Measurements from ENCODE around the gene UNC45B.

The UNC45B gene

DNA sequence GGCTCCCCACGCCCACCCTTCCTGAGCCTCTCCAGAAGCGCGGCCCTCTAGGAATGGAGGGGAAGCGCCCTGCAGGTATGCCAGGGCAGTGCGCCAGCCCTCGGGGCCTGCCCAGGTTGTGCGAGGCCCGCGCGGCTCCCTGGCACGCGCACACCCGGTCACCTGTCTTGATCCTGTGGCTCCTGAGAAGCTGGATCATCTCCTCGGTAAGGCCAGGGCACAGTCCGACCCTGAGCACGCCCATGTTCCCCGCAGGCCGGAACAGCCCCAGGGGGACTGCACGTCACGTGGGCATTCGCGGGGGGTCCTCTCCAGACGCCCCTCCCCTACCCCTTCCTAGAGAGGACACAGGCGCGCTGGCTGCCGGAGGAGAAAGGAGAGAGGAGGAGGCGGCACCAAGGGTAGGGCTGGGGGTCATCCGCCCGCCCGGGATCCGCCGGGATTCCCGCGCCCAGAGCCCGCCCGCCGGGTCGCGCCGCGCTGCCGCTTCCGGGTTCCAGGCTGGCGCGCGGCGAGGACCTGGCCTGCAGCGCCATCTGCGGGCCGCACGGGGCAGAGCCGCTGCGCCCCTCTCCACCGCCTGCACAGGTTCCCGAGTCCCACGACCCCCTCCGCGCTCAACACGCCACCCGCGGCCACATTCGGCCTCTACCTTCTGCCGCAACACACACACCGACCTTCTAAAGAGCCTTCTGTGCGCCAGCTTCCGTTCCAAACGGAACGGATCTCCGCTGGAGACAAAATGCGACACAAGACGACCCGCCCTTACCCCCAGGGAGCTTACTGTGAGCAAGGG lies 28.0 kb upstream of the UNC45B start, which contains the start of gene RAD51D:
Gene RAD51D (minus strand): TSS at position 491 of the 796 bp plus-strand sequence. CDS start 247 bp downstream, at position 244.
- Histone ChIP-seq H3K9me3 (ENCODE audit: low read depth, low read length) (no peaks in the 10 kb centered on the region), H3K9ac (ENCODE audit: insufficient read length) (peak within 1 kb of the TSS; percentile 84), H3K4me3 (peak within 1 kb of the TSS; percentile 85), H3K36me3 (ENCODE audit: insufficient read depth, low read length) (no peaks in the 10 kb centered on the region), H3K27ac (no peak within 1 kb of the TSS)
- no peak for TF ChIP-seq EZH2 (IDR thresholded peaks at IDR 0.05)
- no peak for TF ChIP-seq POLR2AphosphoS5 (IDR thresholded peaks at IDR 0.05; ENCODE audit: borderline replicate concordance, low read depth, low read length)
- no peak for TF ChIP-seq FOXP2 (optimal IDR thresholded peaks at IDR 0.05; ENCODE audit: control extremely low read depth, extremely low read length, insufficient read depth)
- DNase-seq (ENCODE audit: low read depth, low spot score), result no peak

GRCh38 chr17:35121315-35121714 lies 26.3 kb upstream of the UNC45B start, which contains the start of gene FNDC8:
TSS of gene FNDC8 (plus strand) at chr17:35121615. CDS start at chr17:35121694, 79 bp downstream.
- H3K9me3 ChIP-seq (ENCODE audit: low read depth, low read length), result no peaks in the 10 kb centered on the region
- H3K36me3 ChIP-seq (ENCODE audit: insufficient read depth, low read length), result no peaks in the 10 kb centered on the region
- H3K4me3 ChIP-seq, result no peak within 1 kb of the TSS
- no peak within 1 kb of the TSS for H3K27ac ChIP-seq
- H3K9ac ChIP-seq (ENCODE audit: insufficient read length), result no peak within 1 kb of the TSS
- no peak for DNase-seq (ENCODE audit: low read depth, low spot score)
- TF ChIP-seq FOXP2 (optimal IDR thresholded peaks at IDR 0.05; ENCODE audit: control extremely low read depth, extremely low read length, insufficient read depth) (no peak), POLR2AphosphoS5 (IDR thresholded peaks at IDR 0.05; ENCODE audit: borderline replicate concordance, low read depth, low read length) (no peak)

DNA sequence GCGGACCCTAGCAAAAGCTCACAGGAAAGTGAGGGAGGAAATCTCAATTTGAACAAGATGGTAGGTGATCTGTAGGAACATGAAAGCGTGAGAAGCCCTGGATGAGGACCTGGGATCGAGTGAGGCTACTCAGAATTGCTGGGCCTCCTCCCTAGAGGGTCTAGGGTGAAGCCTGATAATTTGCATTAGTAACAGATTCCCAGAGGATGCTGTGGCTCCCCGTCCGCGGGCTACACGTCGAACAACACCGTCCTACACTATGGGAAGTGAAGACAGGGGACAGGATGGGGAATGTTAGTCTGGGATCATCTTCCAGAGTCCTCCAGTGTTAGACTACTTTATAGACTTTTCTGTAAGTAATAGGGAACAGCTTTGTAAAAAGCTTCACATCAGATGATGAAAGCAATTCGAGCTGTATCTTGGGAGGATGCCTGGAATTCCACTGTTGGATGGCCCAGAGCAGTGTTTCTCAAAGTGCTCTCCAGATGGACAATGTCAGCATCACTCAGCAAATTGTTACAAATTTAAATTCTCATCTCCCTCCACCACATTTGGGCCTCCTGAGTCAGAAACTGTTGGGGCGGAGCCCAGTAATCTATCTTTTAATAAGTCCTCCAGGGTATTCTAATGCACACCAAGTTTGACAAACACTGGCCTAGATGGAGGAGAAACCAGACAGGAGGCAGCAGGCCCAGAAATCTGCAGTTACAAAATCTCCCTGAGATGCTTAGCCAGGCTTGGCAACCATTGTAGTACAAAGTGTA lies 19.7 kb upstream of the UNC45B start:
- Histone ChIP-seq H3K36me3 (ENCODE audit: insufficient read depth, low read length) (peaks cover 20% of the 10 kb centered on the region), H3K9ac (ENCODE audit: insufficient read length) (no peak overlapping the region), H3K27ac (no peak overlapping the region), H3K4me3 (no peak overlapping the region), H3K9me3 (ENCODE audit: low read depth, low read length) (no peaks in the 10 kb centered on the region)
- DNase-seq (ENCODE audit: low read depth, low spot score), result no peak
- no peak for TF ChIP-seq EZH2 (IDR thresholded peaks at IDR 0.05)
- TF ChIP-seq FOXP2 (optimal IDR thresholded peaks at IDR 0.05; ENCODE audit: control extremely low read depth, extremely low read length, insufficient read depth), result no peak

DNA sequence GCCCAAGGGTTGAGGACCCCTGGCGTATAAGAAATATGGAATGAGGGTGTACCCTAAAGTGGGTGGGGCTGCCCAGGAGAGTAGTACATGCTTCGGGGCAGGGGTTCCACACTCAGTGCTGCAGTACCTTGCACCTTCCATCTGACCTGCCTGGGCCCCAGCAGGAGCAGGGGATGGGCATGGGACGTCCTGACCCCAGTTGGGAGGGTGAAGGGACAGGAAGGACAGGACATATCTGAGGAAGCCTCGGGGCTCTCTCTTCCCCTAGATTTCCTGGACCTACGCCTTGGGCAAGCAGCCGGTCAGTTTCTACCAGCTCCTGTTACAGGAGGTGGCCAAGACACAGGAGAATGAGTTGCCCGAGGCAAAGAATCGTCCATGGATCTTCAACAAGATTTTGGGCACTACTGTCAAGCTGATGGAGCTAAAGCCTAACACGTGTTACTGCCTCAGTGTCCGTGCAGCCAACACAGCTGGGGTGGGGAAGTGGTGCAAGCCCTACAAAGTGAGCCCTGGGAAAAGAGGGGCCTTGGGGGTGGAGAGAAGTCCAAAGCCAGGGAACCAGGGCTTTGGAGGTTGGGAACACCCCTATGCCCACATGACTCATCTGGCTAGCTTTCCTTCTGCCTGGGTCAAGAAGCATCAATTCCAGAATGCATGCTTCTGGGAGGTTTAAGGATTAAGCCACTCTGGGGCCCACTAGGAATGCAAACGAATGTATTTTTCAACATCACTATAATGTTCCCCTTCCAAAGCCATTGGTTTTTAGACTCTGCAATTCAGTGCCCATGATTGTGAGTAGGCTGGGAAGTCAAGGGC lies 18.3 kb upstream of the UNC45B start:
- H3K36me3 ChIP-seq (ENCODE audit: insufficient read depth, low read length), result peaks cover 35% of the 10 kb centered on the region
- no peak overlapping the region for H3K9ac ChIP-seq (ENCODE audit: insufficient read length)
- H3K27ac ChIP-seq, result no peak overlapping the region
- no peak for TF ChIP-seq EZH2 (IDR thresholded peaks at IDR 0.05)
- H3K9me3 ChIP-seq (ENCODE audit: low read depth, low read length), result no peaks in the 10 kb centered on the region
- DNase-seq (ENCODE audit: low read depth, low spot score), result no peak
- no peak overlapping the region for H3K4me3 ChIP-seq

DNA sequence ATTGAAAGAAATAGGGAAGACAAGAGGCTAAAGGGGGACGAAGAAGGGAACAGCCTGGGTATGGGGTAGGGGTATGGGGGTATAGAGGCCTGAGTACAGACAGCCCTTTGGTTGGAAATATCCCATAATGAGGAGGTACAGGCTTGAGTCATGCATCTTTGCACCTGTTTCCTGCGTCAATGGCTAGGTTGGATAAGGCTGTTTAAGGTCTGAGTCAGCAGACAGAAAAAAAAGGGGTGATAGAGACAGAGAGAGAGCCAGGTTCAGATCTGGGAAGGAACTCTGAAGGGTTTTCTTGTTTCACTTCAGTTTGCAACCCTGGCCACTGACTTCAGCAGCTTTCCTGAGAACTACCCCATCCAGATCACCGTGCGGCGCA lies 17.7 kb upstream of the UNC45B start:
- TF ChIP-seq EZH2 (IDR thresholded peaks at IDR 0.05) (no peak), POLR2AphosphoS5 (IDR thresholded peaks at IDR 0.05; ENCODE audit: borderline replicate concordance, low read depth, low read length) (no peak), FOXP2 (optimal IDR thresholded peaks at IDR 0.05; ENCODE audit: control extremely low read depth, extremely low read length, insufficient read depth) (no peak)
- H3K27ac ChIP-seq, result no peak overlapping the region
- no peak for DNase-seq (ENCODE audit: low read depth, low spot score)
- H3K9ac ChIP-seq (ENCODE audit: insufficient read length), result no peak overlapping the region
- H3K36me3 ChIP-seq (ENCODE audit: insufficient read depth, low read length), result peaks cover 41% of the 10 kb centered on the region
- no peak overlapping the region for H3K4me3 ChIP-seq
- no peaks in the 10 kb centered on the region for H3K9me3 ChIP-seq (ENCODE audit: low read depth, low read length)

GRCh38 chr17:35130392-35130791 lies 17.2 kb upstream of the UNC45B start:
- no peak for DNase-seq (ENCODE audit: low read depth, low spot score)
- Histone ChIP-seq H3K36me3 (ENCODE audit: insufficient read depth, low read length) (peaks cover 45% of the 10 kb centered on the region), H3K9me3 (ENCODE audit: low read depth, low read length) (no peaks in the 10 kb centered on the region), H3K4me3 (no peak overlapping the region), H3K9ac (ENCODE audit: insufficient read length) (no peak overlapping the region), H3K27ac (no peak overlapping the region)
- TF ChIP-seq POLR2AphosphoS5 (IDR thresholded peaks at IDR 0.05; ENCODE audit: borderline replicate concordance, low read depth, low read length) (peak; percentile 13; the same call in 1 of the 2 replicates), FOXP2 (optimal IDR thresholded peaks at IDR 0.05; ENCODE audit: control extremely low read depth, extremely low read length, insufficient read depth) (no peak)

- no peak overlapping the region for H3K27ac ChIP-seq
- H3K9me3 ChIP-seq (ENCODE audit: low read depth, low read length), result no peaks in the 10 kb centered on the region
- H3K36me3 ChIP-seq (ENCODE audit: insufficient read depth, low read length), result peaks cover 62% of the 10 kb centered on the region
- H3K9ac ChIP-seq (ENCODE audit: insufficient read length), result no peak overlapping the region
- no peak for DNase-seq (ENCODE audit: low read depth, low spot score)
- H3K4me3 ChIP-seq, result no peak overlapping the region
- no peak for TF ChIP-seq FOXP2 (optimal IDR thresholded peaks at IDR 0.05; ENCODE audit: control extremely low read depth, extremely low read length, insufficient read depth)
- TF ChIP-seq EZH2 (IDR thresholded peaks at IDR 0.05), result no peak
- no peak for TF ChIP-seq POLR2AphosphoS5 (IDR thresholded peaks at IDR 0.05; ENCODE audit: borderline replicate concordance, low read depth, low read length)
These were observed 15.5 kb upstream of the UNC45B start for GRCh38 chr17:35132099-35132498.
